Measurements from ENCODE around the gene ANKRD44.
A peak's percentile ranks its signal among the peaks of the same experiment; 100 is the strongest.

The ANKRD44 gene

DNA sequence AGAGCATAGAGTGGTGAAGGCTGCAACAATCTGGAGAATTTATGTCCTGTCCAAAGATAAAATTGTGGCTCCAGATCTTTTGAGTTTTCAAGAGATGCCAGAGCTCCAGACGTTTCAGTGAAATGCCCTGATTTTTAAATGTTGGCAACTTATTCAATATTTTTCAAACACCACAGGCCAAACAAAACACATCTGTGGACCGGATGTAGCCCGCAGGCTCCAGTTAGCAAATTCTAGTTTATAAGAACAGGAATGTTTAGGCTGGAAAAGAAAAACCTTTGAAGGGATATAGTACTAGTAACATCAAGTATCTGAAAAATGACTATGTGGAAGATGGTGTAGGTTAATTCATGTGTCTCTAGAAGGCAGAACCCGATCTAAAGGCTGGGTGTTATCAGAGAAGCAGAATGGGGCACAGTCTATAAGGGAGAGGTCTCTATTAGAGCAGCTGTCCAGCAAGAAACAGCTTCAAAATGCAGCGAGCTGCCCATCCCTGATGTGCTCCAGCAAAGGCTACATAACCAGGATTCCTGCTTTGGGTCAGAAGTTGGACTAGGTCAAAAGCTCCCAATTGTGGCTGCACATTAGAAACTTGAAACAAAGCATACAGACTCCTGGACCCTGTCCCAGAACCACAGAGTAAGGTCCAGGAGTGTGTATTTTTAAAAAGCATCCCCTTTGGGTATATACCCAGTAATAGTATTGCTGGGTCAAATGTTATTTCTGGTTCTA, 105.9 kb downstream of the ANKRD44 start:
- no peak for DNase-seq (ENCODE audit: extremely low spot score)
- TF ChIP-seq, protein P1, sequence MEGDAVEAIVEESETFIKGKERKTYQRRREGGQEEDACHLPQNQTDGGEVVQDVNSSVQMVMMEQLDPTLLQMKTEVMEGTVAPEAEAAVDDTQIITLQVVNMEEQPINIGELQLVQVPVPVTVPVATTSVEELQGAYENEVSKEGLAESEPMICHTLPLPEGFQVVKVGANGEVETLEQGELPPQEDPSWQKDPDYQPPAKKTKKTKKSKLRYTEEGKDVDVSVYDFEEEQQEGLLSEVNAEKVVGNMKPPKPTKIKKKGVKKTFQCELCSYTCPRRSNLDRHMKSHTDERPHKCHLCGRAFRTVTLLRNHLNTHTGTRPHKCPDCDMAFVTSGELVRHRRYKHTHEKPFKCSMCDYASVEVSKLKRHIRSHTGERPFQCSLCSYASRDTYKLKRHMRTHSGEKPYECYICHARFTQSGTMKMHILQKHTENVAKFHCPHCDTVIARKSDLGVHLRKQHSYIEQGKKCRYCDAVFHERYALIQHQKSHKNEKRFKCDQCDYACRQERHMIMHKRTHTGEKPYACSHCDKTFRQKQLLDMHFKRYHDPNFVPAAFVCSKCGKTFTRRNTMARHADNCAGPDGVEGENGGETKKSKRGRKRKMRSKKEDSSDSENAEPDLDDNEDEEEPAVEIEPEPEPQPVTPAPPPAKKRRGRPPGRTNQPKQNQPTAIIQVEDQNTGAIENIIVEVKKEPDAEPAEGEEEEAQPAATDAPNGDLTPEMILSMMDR (IDR thresholded peaks at IDR 0.05; ENCODE audit: control extremely low read depth, extremely low read depth, low read depth, missing control alignments), result no peak
- POLR2A ChIA-PET, result interaction anchor here (0.6 kb wide), 1 partner anchor 61 kb away, joined by 5 read pairs; no protein-coding TSS in a partner anchor
- CTCF ChIA-PET, result interaction anchor here (0.9 to 6.6 kb wide), 12 partner anchors 7 to 165 kb away, joined by 3 to 54 read pairs (median 4); partner anchors contain the start of gene ANKRD44

DNA sequence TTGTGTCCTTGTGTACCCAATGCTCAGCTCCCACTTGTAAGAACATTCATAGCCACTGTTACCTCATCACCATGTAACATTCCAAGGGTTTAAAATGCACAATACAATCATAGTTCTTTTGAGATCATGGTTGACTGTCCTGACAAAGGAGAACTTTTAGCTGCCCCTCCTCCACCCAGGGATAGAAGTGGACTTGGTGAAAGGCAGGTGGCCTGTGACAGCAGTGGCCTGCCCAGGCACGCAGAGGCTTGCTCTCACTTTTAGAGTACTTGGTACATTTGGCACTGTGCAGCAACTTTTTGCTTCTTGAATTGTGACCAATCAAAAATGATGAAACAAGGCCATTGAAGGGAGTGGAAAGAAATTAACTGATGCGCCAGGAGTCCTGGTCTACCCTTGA, 108.7 kb downstream of the ANKRD44 start:
- POLR2A ChIA-PET, result no interaction called here
- DNase-seq (ENCODE audit: extremely low spot score), result no peak
- TF ChIP-seq, protein P1 (IDR thresholded peaks at IDR 0.05; ENCODE audit: control extremely low read depth, extremely low read depth, low read depth, missing control alignments), result no peak
- CTCF ChIA-PET, result interaction anchor here (1.1 to 8.1 kb wide), 6 partner anchors 6 to 176 kb away, joined by 3 to 54 read pairs (median 4); no protein-coding TSS in a partner anchor

DNA sequence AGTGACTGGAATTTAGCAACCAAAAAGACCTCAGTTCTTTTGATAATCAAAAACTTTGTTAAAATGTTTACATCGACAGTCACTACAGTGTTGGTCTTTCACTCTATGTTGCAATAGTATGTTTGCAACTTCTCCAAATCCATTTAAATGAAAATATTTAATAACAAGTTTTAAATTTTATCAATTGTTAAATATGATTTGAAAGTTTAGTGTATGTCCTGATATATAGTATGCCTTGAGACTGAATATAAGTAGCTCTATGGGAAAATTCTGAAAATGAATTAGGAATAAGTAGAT, 109.9 kb downstream of the ANKRD44 start:
- ChIA-PET CTCF (interaction anchor here (1.2 to 8.1 kb wide), 8 partner anchors 7 to 111 kb away, joined by 3 to 54 read pairs (median 4); no protein-coding TSS in a partner anchor), POLR2A (no interaction called here)
- DNase-seq (ENCODE audit: extremely low spot score), result no peak
- TF ChIP-seq, protein P1 (IDR thresholded peaks at IDR 0.05; ENCODE audit: control extremely low read depth, extremely low read depth, low read depth, missing control alignments), result no peak

DNA sequence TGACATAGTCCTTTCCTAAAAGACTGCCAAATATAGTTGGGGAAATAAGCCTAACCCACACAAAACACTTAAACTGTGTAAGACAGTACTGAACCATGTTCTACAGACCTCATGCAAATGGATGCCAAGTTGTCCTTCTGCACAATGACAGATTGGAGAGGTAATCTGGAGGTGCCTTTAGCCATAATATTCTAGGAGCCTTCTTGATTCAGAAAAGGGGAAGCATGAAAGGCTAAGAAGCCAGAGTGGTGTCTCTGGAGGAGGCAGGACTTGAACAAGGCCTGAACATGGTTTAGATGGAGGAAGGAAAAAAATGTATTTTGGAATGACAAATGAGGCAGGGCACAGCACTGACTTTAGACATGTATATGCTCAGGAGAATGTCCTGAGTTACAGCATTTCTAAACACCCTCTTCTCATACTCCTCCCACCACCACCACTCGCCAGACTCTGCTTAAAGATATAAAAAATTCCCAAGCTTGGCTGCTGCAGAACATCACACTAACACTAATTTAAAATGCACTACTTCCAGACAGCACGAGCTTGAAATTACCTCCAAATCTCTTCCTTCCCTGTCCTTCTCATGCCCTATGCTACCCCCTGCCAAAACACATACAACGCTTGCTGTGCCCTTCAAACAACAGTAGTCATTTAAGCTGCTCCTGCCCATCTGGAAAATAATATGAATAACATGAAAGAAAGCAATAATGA, 110.4 kb downstream of the ANKRD44 start:
- no peak for DNase-seq (ENCODE audit: extremely low spot score)
- TF ChIP-seq, protein P1 (IDR thresholded peaks at IDR 0.05; ENCODE audit: control extremely low read depth, extremely low read depth, low read depth, missing control alignments), result no peak
- CTCF ChIA-PET, result interaction anchor here (1.2 to 8.1 kb wide), 8 partner anchors 8 to 111 kb away, joined by 3 to 54 read pairs (median 4); no protein-coding TSS in a partner anchor
- POLR2A ChIA-PET, result no interaction called here

DNA sequence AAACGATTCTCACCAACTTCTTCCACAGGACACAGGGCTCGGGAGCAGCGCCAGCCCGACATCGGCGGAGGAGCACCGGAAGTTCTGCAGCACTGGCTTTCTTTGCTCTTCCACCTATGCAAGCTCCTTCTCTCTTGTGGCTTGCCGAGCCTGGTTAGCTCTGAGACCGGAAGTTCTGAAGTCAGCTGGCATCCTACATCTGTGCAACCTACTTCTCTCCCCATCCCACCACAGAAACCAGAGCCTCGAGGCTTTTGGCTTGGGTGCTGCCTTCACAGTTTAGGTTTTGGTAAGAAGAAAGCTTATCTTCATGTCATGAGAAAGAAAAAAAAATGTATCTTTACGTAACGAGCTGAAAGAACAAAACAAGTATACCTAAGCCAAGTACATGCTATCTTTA, 111.7 kb downstream of the ANKRD44 start:
- TF ChIP-seq, protein P1 (IDR thresholded peaks at IDR 0.05; ENCODE audit: control extremely low read depth, extremely low read depth, low read depth, missing control alignments), result no peak
- POLR2A ChIA-PET, result interaction anchor here (0.8 kb wide), 1 partner anchor 11 kb away, joined by 3 read pairs; no protein-coding TSS in a partner anchor
- peak; percentile 80 for DNase-seq (ENCODE audit: extremely low spot score)
- CTCF ChIA-PET, result interaction anchor here (0.7 to 8.1 kb wide), 11 partner anchors 9 to 185 kb away, joined by 3 to 54 read pairs (median 4); no protein-coding TSS in a partner anchor

DNA sequence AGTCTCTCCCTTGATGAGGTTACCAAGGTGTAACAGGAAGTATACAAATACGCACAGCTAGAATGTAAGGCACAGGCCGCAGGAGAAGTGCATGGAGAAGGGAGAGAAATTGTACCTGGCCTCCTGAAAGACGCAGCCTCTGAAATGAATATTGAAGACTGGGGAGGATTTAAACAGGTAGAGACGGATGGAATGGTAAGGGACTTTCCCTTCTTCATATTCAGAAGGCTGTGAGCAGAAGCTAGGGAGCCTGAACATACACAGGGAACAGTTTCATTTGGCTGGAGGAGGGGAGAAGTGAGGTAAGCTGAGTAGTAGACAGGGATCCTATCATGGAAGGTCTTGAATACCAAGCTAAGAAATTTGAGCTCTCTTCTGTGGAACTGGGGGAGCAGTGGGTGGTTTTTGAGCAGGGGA, 112.7 kb downstream of the ANKRD44 start:
- POLR2A ChIA-PET, result interaction anchor here (0.7 to 0.9 kb wide), 3 partner anchors 10 to 59 kb away, joined by 3 to 7 read pairs (median 5); no protein-coding TSS in a partner anchor
- DNase-seq (ENCODE audit: extremely low spot score), result no peak
- CTCF ChIA-PET, result interaction anchor here (1.2 to 8.1 kb wide), 7 partner anchors 10 to 111 kb away, joined by 3 to 54 read pairs (median 7); no protein-coding TSS in a partner anchor
- TF ChIP-seq, protein P1 (IDR thresholded peaks at IDR 0.05; ENCODE audit: control extremely low read depth, extremely low read depth, low read depth, missing control alignments), result no peak
